BLaER1 (cell line): ENCODE data around the gene IL21R.

Source experiments
- H3K27ac ChIP-seq: shearing (Covaris generic); formaldehyde crosslinking; 2 replicates; pipeline ENCODE4 v1.8.1; 2022
- H3K27me3 ChIP-seq: shearing (Covaris generic); formaldehyde crosslinking; 2 replicates; pipeline ENCODE4 v1.8.1; 2022
- H3K36me3 ChIP-seq: shearing (Covaris generic); formaldehyde crosslinking; 2 replicates; pipeline ENCODE4 v1.8.1; 2022
- H3K4me1 ChIP-seq: shearing (Covaris generic); formaldehyde crosslinking; 2 replicates; pipeline ENCODE4 v1.8.1; 2022
- H3K4me2 ChIP-seq: shearing (Covaris generic); formaldehyde crosslinking; 2 replicates; pipeline ENCODE4 v1.8.1; 2022
- H3K4me3 ChIP-seq: shearing (Covaris generic); formaldehyde crosslinking; 2 replicates; pipeline ENCODE4 v1.8.1; 2022
- H3K9ac ChIP-seq: shearing (Covaris generic); formaldehyde crosslinking; 2 replicates; pipeline ENCODE4 v1.8.1; 2022
- H3K9me3 ChIP-seq: shearing (Covaris generic); formaldehyde crosslinking; 2 replicates; pipeline ENCODE4 v1.8.1; 2022
- H4K20me1 ChIP-seq: shearing (Covaris generic); formaldehyde crosslinking; 2 replicates; pipeline ENCODE4 v1.8.1; 2022
- Cebpa-rat ChIP-seq: shearing (Covaris generic); IDR thresholded peaks from 2 replicates; pipeline ENCODE4 v1.8.1; 2022

The IL21R gene

GRCh38 chr16:27464626-27465482 is 62.9 kb downstream of the IL21R start:
- H3K9me3 ChIP-seq = peaks cover 20% of the 10 kb centered on the region
- H3K36me3 ChIP-seq = peaks cover 100% of the 10 kb centered on the region
- H4K20me1 ChIP-seq = peaks cover 23% of the 10 kb centered on the region
- H3K9ac ChIP-seq = no peak overlapping the region
- no peak for TF ChIP-seq Cebpa-rat
- peaks cover 47% of the 10 kb centered on the region for H3K4me1 ChIP-seq
- no peaks in the 10 kb centered on the region for H3K27me3 ChIP-seq
- H3K27ac ChIP-seq = no peak overlapping the region
- H3K4me2 ChIP-seq = no peak overlapping the region
- H3K4me3 ChIP-seq = no peak overlapping the region

GRCh38 chr16:27465483-27465879 is 63.5 kb downstream of the IL21R start:
- Histone ChIP-seq H4K20me1 (peaks cover 23% of the 10 kb centered on the region), H3K36me3 (peaks cover 100% of the 10 kb centered on the region), H3K4me2 (no peak overlapping the region), H3K4me3 (no peak overlapping the region), H3K27me3 (no peaks in the 10 kb centered on the region), H3K9me3 (peaks cover 20% of the 10 kb centered on the region), H3K27ac (no peak overlapping the region), H3K9ac (no peak overlapping the region), H3K4me1 (peaks cover 40% of the 10 kb centered on the region)
- TF ChIP-seq Cebpa-rat = no peak

GRCh38 chr16:27468941-27469531 is 67.1 kb downstream of the IL21R start:
- Histone ChIP-seq H3K4me3 (no peak overlapping the region), H3K9me3 (peaks cover 20% of the 10 kb centered on the region), H3K27ac (no peak overlapping the region), H3K36me3 (peaks cover 100% of the 10 kb centered on the region), H3K27me3 (no peaks in the 10 kb centered on the region; the same call in 1 of the 2 replicates), H3K4me1 (peaks cover 5% of the 10 kb centered on the region; the same call in 1 of the 2 replicates), H3K9ac (no peak overlapping the region), H4K20me1 (no peaks in the 10 kb centered on the region), H3K4me2 (no peak overlapping the region)
- TF ChIP-seq Cebpa-rat = no peak

DNA sequence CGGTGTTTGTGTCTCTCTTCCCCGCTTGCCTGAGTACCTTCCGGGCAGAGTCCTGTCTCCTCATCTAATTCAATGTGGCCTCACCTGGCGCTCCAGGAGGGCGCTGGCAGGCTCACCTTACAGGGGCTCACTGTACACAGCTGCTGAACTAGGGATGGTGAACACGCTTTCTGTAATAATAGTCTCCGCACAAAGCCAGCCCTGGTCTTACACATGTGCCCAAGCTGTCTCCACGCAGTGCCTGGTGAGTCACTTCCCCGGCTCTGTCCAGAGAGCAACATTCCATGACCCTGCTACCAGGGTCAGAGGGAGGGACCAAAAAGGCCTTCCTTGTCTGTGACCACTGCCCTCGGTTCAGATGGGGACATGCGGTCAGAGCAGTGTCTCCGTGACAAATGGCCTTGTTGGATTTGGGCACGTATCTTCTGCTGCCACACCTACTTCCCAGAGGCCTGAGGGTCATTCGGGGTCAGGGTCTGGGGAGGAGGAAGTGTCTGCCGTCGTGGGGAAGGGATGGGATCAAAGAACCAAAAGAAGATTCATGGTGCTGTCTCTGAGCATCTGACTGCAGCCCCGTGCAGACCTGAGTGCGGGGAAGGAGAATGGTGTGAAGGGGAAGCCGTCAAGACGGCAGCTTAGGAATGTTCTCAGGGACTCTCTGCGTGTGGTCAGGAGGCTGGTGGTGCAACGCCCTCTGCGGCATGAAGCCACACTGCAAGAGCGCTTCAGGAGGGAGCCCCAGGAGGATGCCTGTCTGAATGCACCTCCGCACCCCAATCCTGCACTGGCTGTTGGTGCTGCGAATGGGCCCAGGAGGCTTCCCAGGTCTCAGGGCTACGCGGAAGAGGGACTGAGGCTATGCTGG is 68.8 kb downstream of the IL21R start:
- Histone ChIP-seq H3K27me3 (no peaks in the 10 kb centered on the region; the same call in 1 of the 2 replicates), H4K20me1 (no peaks in the 10 kb centered on the region), H3K4me2 (no peak overlapping the region), H3K9ac (no peak overlapping the region), H3K27ac (no peak overlapping the region), H3K36me3 (peaks cover 100% of the 10 kb centered on the region), H3K9me3 (peaks cover 20% of the 10 kb centered on the region), H3K4me1 (no peaks in the 10 kb centered on the region), H3K4me3 (no peak overlapping the region)
- no peak for TF ChIP-seq Cebpa-rat

GRCh38 chr16:27471661-27472060 is 69.7 kb downstream of the IL21R start:
- Histone ChIP-seq H3K9ac (no peak overlapping the region), H3K4me1 (no peaks in the 10 kb centered on the region), H3K36me3 (peaks cover 100% of the 10 kb centered on the region), H3K4me3 (no peak overlapping the region), H3K27ac (no peak overlapping the region), H3K27me3 (no peaks in the 10 kb centered on the region; the same call in 1 of the 2 replicates), H4K20me1 (no peaks in the 10 kb centered on the region), H3K9me3 (peaks cover 20% of the 10 kb centered on the region), H3K4me2 (no peak overlapping the region)
- no peak for TF ChIP-seq Cebpa-rat

DNA sequence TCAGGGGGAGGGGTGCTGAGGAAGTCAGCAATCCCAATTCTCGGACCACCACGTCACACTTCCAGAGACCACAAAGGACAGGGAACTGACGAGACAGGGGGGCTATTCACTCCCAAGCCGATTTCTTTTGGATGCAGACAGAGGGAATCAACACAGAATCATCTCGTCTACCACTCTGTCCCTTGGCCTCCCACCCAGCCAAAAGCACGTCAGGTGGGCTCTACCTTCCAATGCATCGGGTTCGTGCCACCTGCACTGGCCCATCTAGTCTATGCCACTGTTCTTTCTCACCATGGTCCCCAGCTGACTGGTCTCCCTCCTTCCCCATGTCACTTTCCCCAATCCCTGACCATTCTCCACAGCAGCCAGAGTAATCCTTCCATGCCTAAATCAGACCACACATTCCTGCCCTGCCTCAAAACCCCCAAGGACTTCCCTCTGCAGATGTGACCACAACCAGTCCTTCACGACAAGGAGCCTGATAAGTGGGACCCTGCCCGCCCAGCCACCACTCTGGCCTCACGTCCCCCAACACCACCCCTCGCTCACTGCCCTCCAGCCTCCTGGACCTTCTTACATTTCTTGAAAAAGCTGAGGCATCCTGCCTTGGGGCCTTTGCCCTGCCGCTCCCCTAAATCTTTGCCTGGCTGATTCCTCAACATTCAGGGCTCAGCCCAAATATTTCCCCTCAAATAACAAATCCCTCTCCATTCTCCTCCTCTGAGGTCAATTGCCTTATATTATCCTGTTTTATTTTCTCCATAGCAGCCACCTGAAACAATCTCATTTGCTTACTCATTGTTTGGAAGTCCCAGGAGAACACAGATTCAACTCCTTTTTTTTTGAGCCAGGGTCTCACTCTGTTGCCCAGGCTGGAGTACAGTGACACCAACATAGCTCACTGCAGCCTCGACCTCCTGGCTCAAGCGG is 70.4 kb downstream of the IL21R start:
- Histone ChIP-seq H3K9ac (no peak overlapping the region), H4K20me1 (no peaks in the 10 kb centered on the region), H3K27me3 (no peaks in the 10 kb centered on the region; the same call in 1 of the 2 replicates), H3K4me2 (no peak overlapping the region), H3K27ac (no peak overlapping the region), H3K36me3 (peaks cover 100% of the 10 kb centered on the region), H3K4me3 (no peak overlapping the region), H3K9me3 (peaks cover 14% of the 10 kb centered on the region), H3K4me1 (no peaks in the 10 kb centered on the region)
- TF ChIP-seq Cebpa-rat = no peak

DNA sequence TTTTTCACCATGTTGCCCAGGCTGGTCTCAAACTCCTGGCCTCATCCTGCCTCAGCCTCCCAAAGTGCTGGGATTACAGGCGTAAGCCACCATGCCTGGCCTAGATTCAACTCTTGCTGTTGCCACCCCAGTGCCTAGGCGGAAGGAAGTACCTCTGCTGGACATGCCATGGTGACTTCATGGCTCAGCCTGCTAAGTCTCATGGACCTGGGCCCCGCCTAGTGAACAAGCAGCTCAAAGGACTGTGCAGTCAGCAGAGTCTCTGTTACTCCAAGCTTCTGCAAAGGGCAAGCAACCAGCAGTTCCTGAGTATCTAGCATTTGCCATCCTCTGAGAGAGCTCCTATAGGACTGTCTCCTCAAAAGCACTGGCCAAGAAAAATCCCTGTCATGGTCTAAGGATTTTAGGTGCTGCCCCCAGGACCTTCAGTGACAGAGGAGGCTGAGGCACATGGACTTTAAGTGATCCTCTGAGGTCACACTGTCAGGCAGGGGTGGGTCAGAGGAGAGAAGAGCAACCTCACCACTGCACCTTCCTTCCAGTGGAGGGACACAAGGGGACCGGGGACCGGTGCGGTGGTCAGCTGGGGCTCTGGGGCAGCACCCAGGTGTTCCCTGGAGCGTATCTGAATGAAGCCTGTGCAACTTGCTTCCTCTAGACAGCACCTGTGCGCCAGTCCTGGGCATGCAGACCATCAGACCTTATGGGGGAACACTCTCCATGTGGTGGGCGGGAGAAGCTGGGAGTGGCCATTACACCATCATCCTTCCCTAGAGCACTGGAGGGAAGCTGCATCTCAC is 71.3 kb downstream of the IL21R start:
- no peak overlapping the region for H3K4me2 ChIP-seq
- H3K27ac ChIP-seq = no peak overlapping the region
- no peak overlapping the region for H3K9ac ChIP-seq
- peaks cover 5% of the 10 kb centered on the region for H3K9me3 ChIP-seq
- H3K4me3 ChIP-seq = no peak overlapping the region
- H4K20me1 ChIP-seq = no peaks in the 10 kb centered on the region
- no peak for TF ChIP-seq Cebpa-rat
- H3K4me1 ChIP-seq = no peaks in the 10 kb centered on the region
- no peaks in the 10 kb centered on the region; the same call in 1 of the 2 replicates for H3K27me3 ChIP-seq
- H3K36me3 ChIP-seq = peaks cover 100% of the 10 kb centered on the region

DNA sequence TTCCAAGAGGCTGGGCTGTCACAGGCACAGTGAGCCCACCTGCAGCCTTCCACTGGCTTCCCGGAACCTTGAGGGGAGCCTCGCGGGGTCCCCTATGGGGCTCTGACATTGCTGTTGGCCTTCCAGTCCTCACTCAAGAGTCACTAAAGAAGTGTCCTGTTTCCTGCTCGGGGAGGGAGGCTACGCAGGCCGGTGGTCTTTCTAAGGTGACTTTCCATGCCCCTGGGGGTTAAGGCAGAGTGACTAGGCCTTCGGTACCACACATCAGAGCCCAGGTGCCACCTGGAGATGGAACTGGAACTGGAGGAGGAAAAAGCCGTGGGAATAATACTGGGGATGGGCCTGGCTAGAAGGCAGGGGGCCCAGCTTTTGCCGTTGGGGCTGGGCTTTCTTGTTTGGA is 72.1 kb downstream of the IL21R start:
- no peaks in the 10 kb centered on the region; the same call in 1 of the 2 replicates for H3K27me3 ChIP-seq
- no peak for TF ChIP-seq Cebpa-rat
- H3K4me2 ChIP-seq = no peak overlapping the region
- no peak overlapping the region for H3K27ac ChIP-seq
- no peaks in the 10 kb centered on the region for H4K20me1 ChIP-seq
- no peaks in the 10 kb centered on the region for H3K4me1 ChIP-seq
- peaks cover 99% of the 10 kb centered on the region for H3K36me3 ChIP-seq
- H3K4me3 ChIP-seq = no peak overlapping the region
- no peak overlapping the region for H3K9ac ChIP-seq
- no peaks in the 10 kb centered on the region for H3K9me3 ChIP-seq
